Left forelimb (tissue), 1 donor: Measurements from ENCODE around the gene ATIC.

ENCODE experiments used
- DNase-seq: peaks from one replicate; pipeline ENCODE4 v3.0.0-alpha.2; 2018; ENCODE audit warnings: low spot score

The ATIC gene

DNA sequence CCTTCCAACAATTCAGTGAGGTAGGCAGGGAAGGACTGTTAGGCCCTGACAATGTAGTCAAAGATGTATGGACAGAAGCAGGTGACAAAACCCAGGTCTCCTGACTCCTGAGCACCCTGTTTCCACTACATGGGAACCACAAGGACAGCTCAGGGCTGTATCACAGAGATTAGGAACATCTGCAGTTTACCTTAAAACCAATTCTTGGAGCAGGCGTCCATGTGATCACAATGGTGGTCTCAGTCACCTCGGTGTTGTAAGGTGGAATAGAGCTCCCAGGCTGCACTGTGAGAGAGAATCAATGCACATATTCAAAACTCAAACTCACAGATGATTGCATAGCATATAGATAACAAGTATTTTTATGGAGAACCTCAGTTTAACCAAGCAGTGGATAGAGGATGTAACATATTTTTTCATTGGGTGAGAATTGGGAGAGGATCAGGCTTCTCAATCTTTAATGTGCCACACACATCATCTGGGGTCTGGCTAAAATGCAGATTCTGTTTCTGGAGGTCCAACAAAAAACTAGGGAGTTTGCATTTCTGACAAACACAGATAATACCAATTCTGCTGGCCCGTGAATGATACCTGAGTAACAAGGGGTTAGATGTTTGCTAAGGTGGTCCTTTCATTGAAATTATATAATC lies 87.3 kb downstream of the ATIC start:
- no peak for DNase-seq
